K562 (cell line): Measurements from ENCODE around the gene PTH1R. TPM values are rescaled to one million over a fixed set of nuclear protein-coding genes. Genes with fewer than 3 reads are reported as not detected.
A peak's percentile ranks its signal among the peaks of the same experiment; 100 is the strongest.

Experiments
- NFIC ChIP-seq: fragments of 450-650 bp; IDR thresholded peaks from 2 replicates; pipeline ENCODE4 v1.6.1; 2017; ENCODE audit warnings: mild to moderate bottlenecking, inconsistent platforms
- NR1H2 ChIP-seq: sonication (generic); formaldehyde crosslinking; IDR thresholded peaks from 2 replicates; pipeline ENCODE4 v1.4.0; 2020; ENCODE audit warnings: mild to moderate bottlenecking, missing genetic modification reagents
- TEAD4 ChIP-seq, 2 experiments: sonication (generic) in 1 of 2; formaldehyde crosslinking in 1 of 2; IDR thresholded peaks; 2 replicates each; pipeline versions ENCODE4 v1.6.1 to v1.8.0; 2012 to 2022; ENCODE audit warnings: borderline replicate concordance in 1 of 2, inconsistent platforms in 1 of 2, low read length in 1 of 2, mild to moderate bottlenecking in 1 of 2, missing genetic modification reagents in 1 of 2
- TGIF2 ChIP-seq: sonication (generic); formaldehyde crosslinking; IDR thresholded peaks from 2 replicates; pipeline ENCODE4 v1.8.1; 2022; ENCODE audit warnings: mild to moderate bottlenecking, missing genetic modification reagents, moderate library complexity
- ZNF282 ChIP-seq: sonication (generic); formaldehyde crosslinking; IDR thresholded peaks from 2 replicates; pipeline ENCODE4 v1.8.1; 2023; ENCODE audit warnings: missing genetic modification reagents
- polyA plus RNA-seq, 8 experiments: library from polyadenylated mRNA; depleted of rRNA in 4 of 8; stranded (reverse) in 5 of 8; unstranded in 3 of 8; fragments of >200 nt; fragmentation: Nextera tagmentation in 2 of 8; fragmentation: Illumina TruSeq in 1 of 8; extraction: Ambion mirVana in 2 of 8; extraction: Trizol in 1 of 8; gene quantifications; 2 replicates each; pipeline versions ENCODE4 v1.2.1 to v1.2.3, GENCODE V29; 2011 to 2014; ENCODE audit warnings: inconsistent platforms in 1 of 8, missing spikeins in 1 of 8
- total RNA-seq, 7 experiments: library from RNA; depleted of rRNA in 6 of 7; stranded (reverse); fragments of >200 nt in 6 of 7; fragmentation: Illumina TruSeq in 2 of 7; extraction: Trizol in 2 of 7; gene quantifications; 2 replicates each; pipeline versions ENCODE4 v1.2.1 to v1.2.3, GENCODE V29; 2011 to 2021; ENCODE audit warnings: low replicate concordance in 1 of 7
- TF ChIP-seq, protein P1 (sequence below): fragments of 250-450 bp; sonication (Bioruptor Pico); IDR thresholded peaks from 2 replicates; pipeline ENCODE4 v1.5.0; 2021; ENCODE audit warnings: mild to moderate bottlenecking, moderate library complexity

The PTH1R gene
- total and polyA plus RNA-seq, 9 of the 15 experiments (the other 6 are each of a cell fraction or from before 2014, with no cell fraction given): not detected

- TF ChIP-seq TEAD4 (IDR thresholded peaks at IDR 0.05; ENCODE audit: low read length) (no peak), TEAD4 (CRISPR knock-in tag; IDR thresholded peaks at IDR 0.05; ENCODE audit: borderline replicate concordance) (no peak), TGIF2 (CRISPR knock-in tag) (no peak), NR1H2 (no peak), NFIC (peak; percentile 84), ZNF282 (CRISPR knock-in tag) (no peak)
- TF ChIP-seq, protein P1, sequence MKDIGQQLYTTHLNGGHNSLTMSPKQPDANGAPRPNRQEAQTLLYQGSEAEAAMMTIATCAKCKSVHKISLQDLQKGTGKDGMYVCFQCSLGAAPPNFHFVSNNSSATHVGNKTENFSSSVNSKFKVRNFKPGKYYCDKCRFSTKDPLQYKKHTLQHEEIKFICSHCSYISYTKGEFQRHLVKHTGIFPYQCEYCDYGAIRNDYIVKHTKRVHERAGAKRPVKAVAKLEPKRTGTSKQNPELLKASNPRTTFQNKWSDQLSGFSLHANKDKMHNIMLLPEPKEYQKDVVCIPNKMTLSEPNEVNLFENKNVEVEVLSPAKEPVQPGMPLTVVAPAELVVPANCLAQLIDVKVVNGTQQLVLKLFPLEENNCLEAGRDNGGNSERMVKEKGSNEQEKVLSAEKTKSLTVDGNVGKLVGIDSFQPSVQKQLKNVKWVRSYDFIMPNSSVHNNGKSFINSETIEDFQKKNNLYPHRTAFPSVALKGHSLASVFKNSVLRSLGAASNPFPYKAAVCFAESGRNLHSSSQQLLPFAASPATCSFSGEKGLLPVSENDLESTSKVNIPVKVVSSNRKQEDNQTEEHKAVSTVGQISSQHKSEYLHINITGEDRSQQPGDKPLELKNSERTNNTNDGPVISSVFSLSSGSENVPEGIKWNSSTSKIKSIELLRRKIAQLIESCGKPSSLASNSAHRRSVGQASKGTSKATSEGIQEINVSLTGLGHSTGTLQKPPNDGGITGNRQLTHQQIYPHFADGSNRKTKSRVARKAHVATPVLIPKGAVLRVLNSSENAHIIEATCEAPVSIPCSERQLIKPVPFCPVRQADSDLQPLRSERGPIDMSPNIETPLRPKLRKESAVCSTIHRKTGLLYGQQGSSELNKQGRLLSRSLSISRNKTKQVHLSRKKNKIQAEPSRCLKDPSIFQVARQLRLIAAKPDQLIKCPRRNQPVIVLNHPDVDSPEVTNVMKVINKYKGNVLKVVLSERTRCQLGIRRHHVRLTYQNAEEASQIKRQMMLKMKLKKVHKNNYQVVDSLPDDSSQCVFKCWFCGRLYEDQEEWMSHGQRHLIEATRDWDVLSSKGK (CRISPR knock-in tag): no peak
These were observed 32.1 kb upstream of the PTH1R start (continued) for GRCh38 chr3:46845397-46845859.
